Parathyroid adenoma (tissue), 2 donors: ENCODE measurements around the gene PLEKHG7.
"Not testable (repeated sequence)": the region's sequence is repeated elsewhere in the genome, so short reads cannot be mapped to it uniquely, and the experiment has no call there.

ENCODE experiments used
- H2AFZ ChIP-seq: fragments of 300-600 bp; sonication (generic); one replicate; pipeline ENCODE4 v1.7.0; 2017; ENCODE audit warnings: antibody characterized with exemption, mild to moderate bottlenecking
- H3K27ac ChIP-seq: fragments of 300-600 bp; sonication (generic); one replicate; pipeline ENCODE4 v1.7.0; 2017
- H3K27me3 ChIP-seq: fragments of 300-600 bp; sonication (generic); one replicate; pipeline ENCODE4 v1.7.0; 2017; ENCODE audit warnings: low read length; ENCODE audit not compliant: control insufficient read depth, insufficient read depth
- H3K36me3 ChIP-seq: fragments of 300-600 bp; sonication (generic); one replicate; pipeline ENCODE4 v1.7.0; 2017; ENCODE audit warnings: low read length; ENCODE audit not compliant: control insufficient read depth, insufficient read depth
- H3K4me1 ChIP-seq: fragments of 300-600 bp; sonication (generic); one replicate; pipeline ENCODE4 v1.7.0; 2017; ENCODE audit warnings: control low read depth
- H3K4me2 ChIP-seq: fragments of 300-600 bp; sonication (generic); one replicate; pipeline ENCODE4 v1.7.0; 2017; ENCODE audit warnings: low read length
- H3K4me3 ChIP-seq: fragments of 300-600 bp; sonication (generic); one replicate; pipeline ENCODE4 v1.7.0; 2017; ENCODE audit warnings: low read depth, low read length
- H3K79me2 ChIP-seq: fragments of 300-600 bp; sonication (generic); one replicate; pipeline ENCODE4 v1.7.0; 2017; ENCODE audit warnings: control low read depth
- H3K9ac ChIP-seq: fragments of 300-600 bp; sonication (generic); one replicate; pipeline ENCODE4 v1.7.0; 2017; ENCODE audit warnings: mild to moderate bottlenecking
- H3K9me3 ChIP-seq: fragments of 300-600 bp; sonication (generic); one replicate; pipeline ENCODE4 v1.7.0; 2017; ENCODE audit warnings: low read length; ENCODE audit not compliant: control insufficient read depth
- TF ChIP-seq, protein P1 (sequence below): fragments of 300-600 bp; sonication (generic); IDR thresholded peaks from one replicate; pipeline ENCODE4 v1.7.0; 2017; ENCODE audit warnings: antibody characterized with exemption, mild to moderate bottlenecking
- donor health status: primary hyperparathyroidism.

The PLEKHG7 gene

DNA sequence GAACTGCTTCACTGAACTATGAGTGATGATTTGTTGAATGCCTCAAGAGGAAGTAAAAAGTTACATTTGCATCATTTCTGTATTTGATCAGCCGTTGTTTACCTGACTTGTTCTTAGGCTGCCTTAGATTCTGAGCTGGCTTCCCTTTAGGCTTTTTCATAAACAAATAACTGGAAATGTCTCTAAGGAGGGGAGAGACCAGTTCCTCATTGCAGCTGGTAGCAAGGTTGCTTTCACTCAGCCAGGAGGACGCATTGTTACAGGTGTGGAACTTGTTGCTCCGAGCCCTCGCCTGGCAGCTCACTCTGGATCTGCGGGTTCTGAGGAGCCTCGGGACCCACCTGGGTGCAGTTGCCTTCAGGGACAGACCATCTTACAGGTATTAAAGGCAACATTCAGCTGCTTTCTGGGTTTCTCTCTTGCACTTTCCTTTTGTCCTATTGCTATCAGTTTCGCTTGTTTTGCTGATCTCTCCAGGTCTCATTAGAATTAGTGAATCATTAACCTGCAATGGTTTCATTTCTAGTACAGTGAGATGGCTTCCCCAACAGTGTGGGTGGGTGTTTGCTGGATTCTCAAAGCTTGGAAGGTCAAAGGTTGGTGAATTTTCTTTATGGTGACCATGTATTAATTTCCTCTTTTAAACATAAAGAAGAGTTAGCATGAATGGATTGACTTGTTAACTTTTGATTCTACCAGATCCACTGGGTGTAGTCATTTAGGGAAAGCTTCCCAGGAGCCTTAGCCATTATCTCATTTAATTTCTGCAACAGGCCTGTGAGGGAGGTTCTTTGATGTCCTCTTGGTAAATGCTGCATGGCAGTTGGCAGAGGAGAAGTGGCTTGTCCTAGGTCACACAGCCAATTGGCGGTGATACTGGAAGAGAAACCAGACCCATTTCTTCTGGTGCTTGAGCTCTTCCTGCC, at the start of gene PLEKHG7:
Gene PLEKHG7 (plus strand): TSS at position 236 of the 926 bp plus-strand sequence. CDS start 3,643 bp downstream, outside the sequence.
- no peak within 1 kb of the TSS for H2AFZ ChIP-seq
- no peaks in the 10 kb centered on the region for H3K27me3 ChIP-seq
- H3K27ac ChIP-seq, result no peak within 1 kb of the TSS
- TF ChIP-seq, protein P1, sequence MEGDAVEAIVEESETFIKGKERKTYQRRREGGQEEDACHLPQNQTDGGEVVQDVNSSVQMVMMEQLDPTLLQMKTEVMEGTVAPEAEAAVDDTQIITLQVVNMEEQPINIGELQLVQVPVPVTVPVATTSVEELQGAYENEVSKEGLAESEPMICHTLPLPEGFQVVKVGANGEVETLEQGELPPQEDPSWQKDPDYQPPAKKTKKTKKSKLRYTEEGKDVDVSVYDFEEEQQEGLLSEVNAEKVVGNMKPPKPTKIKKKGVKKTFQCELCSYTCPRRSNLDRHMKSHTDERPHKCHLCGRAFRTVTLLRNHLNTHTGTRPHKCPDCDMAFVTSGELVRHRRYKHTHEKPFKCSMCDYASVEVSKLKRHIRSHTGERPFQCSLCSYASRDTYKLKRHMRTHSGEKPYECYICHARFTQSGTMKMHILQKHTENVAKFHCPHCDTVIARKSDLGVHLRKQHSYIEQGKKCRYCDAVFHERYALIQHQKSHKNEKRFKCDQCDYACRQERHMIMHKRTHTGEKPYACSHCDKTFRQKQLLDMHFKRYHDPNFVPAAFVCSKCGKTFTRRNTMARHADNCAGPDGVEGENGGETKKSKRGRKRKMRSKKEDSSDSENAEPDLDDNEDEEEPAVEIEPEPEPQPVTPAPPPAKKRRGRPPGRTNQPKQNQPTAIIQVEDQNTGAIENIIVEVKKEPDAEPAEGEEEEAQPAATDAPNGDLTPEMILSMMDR, result no peak
- no peaks in the 10 kb centered on the region for H3K9me3 ChIP-seq
- peaks cover 4% of the 10 kb centered on the region for H3K4me1 ChIP-seq
- H3K36me3 ChIP-seq, result no peaks in the 10 kb centered on the region
- H3K4me3 ChIP-seq, result no peak within 1 kb of the TSS
- no peaks in the 10 kb centered on the region for H3K79me2 ChIP-seq
- H3K9ac ChIP-seq, result no peak within 1 kb of the TSS
- no peak within 1 kb of the TSS for H3K4me2 ChIP-seq

GRCh38 chr12:92654256-92654655, 48.5 kb upstream of the PLEKHG7 start:
- H3K27me3 ChIP-seq, H3K4me2 ChIP-seq, H3K4me3 ChIP-seq, H3K36me3 ChIP-seq, H3K27ac ChIP-seq, H3K79me2 ChIP-seq, H3K4me1 ChIP-seq, H3K9ac ChIP-seq, H3K9me3 ChIP-seq, H2AFZ ChIP-seq: not testable (repeated sequence)

GRCh38 chr12:92654929-92655328, 47.9 kb upstream of the PLEKHG7 start:
- Histone ChIP-seq H3K9me3 (no peaks in the 10 kb centered on the region), H3K27me3 (no peaks in the 10 kb centered on the region), H3K4me1 (no peaks in the 10 kb centered on the region), H3K9ac (no peak overlapping the region), H3K79me2 (no peaks in the 10 kb centered on the region), H3K4me3 (no peak overlapping the region), H2AFZ (no peak overlapping the region), H3K27ac (no peak overlapping the region), H3K4me2 (no peak overlapping the region), H3K36me3 (no peaks in the 10 kb centered on the region)
- TF ChIP-seq, protein P1, result no peak

DNA sequence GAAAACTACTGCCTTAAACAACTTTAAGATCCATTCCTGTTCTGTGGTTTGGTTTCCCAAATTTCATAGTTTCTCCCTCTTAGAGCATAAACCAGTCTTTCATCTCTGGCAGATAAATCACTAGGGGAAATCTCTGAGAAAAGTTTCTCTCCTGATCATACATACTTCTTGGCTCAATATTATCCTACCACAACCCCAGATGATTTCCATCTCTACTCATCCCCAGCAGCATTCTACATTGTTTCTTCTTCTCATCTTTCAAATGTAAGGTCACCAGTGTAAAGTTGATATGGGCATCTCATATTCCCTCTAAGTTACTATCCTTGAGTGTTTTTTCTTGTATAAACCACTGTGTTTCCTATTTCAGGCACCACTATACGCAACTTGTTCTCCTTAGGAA, 45.9 kb upstream of the PLEKHG7 start:
- Histone ChIP-seq H3K27me3 (no peaks in the 10 kb centered on the region), H3K4me1 (no peaks in the 10 kb centered on the region), H3K9me3 (no peaks in the 10 kb centered on the region), H3K36me3 (no peaks in the 10 kb centered on the region), H3K4me2 (no peak overlapping the region), H3K4me3 (no peak overlapping the region), H3K9ac (no peak overlapping the region), H3K79me2 (no peaks in the 10 kb centered on the region), H2AFZ (no peak overlapping the region), H3K27ac (no peak overlapping the region)
- TF ChIP-seq, protein P1, result no peak

DNA sequence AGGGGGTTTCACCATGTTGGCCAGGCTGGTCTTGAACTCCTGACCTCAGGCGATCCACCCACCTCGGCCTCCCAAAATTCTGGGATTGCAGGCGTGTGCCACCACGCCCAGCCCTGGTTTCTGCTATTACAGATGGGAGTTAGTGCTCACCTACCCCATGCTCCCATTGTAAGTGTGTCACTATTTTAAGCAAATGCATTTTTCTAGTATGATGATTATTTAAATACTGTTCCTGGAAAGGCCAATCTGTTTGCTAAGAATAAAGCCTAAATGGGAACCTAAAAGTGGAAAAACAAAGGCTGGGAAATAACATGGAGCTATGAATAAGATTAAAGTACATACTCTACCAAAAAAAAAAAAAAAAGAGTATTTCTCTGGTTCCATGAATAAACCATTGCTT, 45.0 kb upstream of the PLEKHG7 start:
- TF ChIP-seq, protein P1, result no peak
- no peak overlapping the region for H3K9ac ChIP-seq
- no peak overlapping the region for H3K4me3 ChIP-seq
- no peaks in the 10 kb centered on the region for H3K79me2 ChIP-seq
- no peaks in the 10 kb centered on the region for H3K9me3 ChIP-seq
- no peak overlapping the region for H3K4me2 ChIP-seq
- no peaks in the 10 kb centered on the region for H3K27me3 ChIP-seq
- H2AFZ ChIP-seq, result no peak overlapping the region
- H3K4me1 ChIP-seq, result no peaks in the 10 kb centered on the region
- H3K36me3 ChIP-seq, result no peaks in the 10 kb centered on the region
- H3K27ac ChIP-seq, result no peak overlapping the region
